ENCODE measurements around the gene OR52A1.

Gene OR52A1

DNA sequence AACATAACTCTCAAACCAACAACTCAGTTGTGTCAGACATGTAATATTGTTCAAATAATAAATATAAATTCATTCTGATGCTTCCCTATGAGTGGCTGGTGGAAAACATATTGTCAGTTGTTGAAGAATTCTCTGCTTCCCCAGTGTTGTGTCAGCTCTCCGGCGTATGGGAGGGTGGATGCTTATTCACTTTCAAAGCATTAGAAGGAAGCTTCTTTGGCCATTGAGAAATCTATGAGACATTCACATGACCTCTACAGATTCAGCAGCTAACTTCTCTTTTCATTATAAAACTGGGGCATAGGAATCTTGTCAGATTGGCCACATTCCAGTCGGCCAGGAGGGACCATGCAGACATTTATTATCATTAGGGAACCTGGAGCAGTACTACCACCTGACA is 43.0 kb upstream of the OR52A1 start:
- Histone ChIP-seq H4K91ac (ENCODE audit: low read depth, low read length, poor library complexity) (no peak overlapping the region), H3K4me2 (ENCODE audit: insufficient read depth, low read length, poor library complexity, severe bottlenecking) (no peak overlapping the region), H3K4me1 (ENCODE audit: control insufficient read depth in 2 of 2, insufficient read depth in 1 of 2, low read depth in 1 of 2, low read length in 2 of 2) (no peaks in the 10 kb centered on the region), H3K18ac (ENCODE audit: low read length) (no peak overlapping the region), H3K4ac (ENCODE audit: low read length) (no peak overlapping the region), H2BK15ac (ENCODE audit: low read length) (no peak overlapping the region), H3K23ac (ENCODE audit: low read depth, low read length, poor library complexity) (no peak overlapping the region), H3K27me3 (ENCODE audit: control insufficient read depth in 3 of 3, insufficient read depth in 3 of 3, low read depth in 1 of 3, low read length in 3 of 3) (no peaks in the 10 kb centered on the region), H3K4me3 (ENCODE audit: low read length in 2 of 2) (no peak overlapping the region), H3K79me1 (ENCODE audit: low read depth, low read length) (no peaks in the 10 kb centered on the region), H2BK5ac (ENCODE audit: low read length) (no peak overlapping the region), H3K9ac (ENCODE audit: low read depth, low read length, poor library complexity) (no peak overlapping the region), H4K8ac (ENCODE audit: low read depth, low read length) (no peak overlapping the region), H3K9me3 (replicated peaks in 1 of 2; ENCODE audit: control insufficient read depth in 2 of 2, insufficient read depth in 1 of 2, low read depth in 1 of 2, low read length in 2 of 2) (peaks cover 0 to under 1% of the 10 kb centered on the region in 2 donors), H3K27ac (replicated peaks; ENCODE audit: low read length) (no peak overlapping the region), H2BK120ac (ENCODE audit: low read depth, low read length) (no peak overlapping the region), H2AFZ (ENCODE audit: low read length) (no peak overlapping the region), H2AK5ac (ENCODE audit: low read depth, low read length) (no peak overlapping the region), H2BK12ac (ENCODE audit: low read length) (no peak overlapping the region), H3K36me3 (replicated peaks in 1 of 2; ENCODE audit: control insufficient read depth in 2 of 2, insufficient read depth in 2 of 2, low read length in 2 of 2) (no peaks in the 10 kb centered on the region), H3K14ac (ENCODE audit: low read length) (no peak overlapping the region)
- WGBS, 2 donors (ENCODE audit: extremely low coverage in 2 of 2, insufficient read length in 2 of 2, insufficient replicate concordance in 1 of 2) = no CpG with 5 or more reads among the region's 3 CpGs
- DNase-seq (ENCODE audit: low spot score) = no peak

- Histone ChIP-seq H3K9me3 (replicated peaks in 1 of 2; ENCODE audit: control insufficient read depth in 2 of 2, insufficient read depth in 1 of 2, low read depth in 1 of 2, low read length in 2 of 2) (peaks cover 0 to 1% of the 10 kb centered on the region in 2 donors), H3K4me1 (ENCODE audit: control insufficient read depth in 2 of 2, insufficient read depth in 1 of 2, low read depth in 1 of 2, low read length in 2 of 2) (no peaks in the 10 kb centered on the region), H2BK12ac (ENCODE audit: low read length) (no peak overlapping the region), H3K14ac (ENCODE audit: low read length) (no peak overlapping the region), H3K4me2 (ENCODE audit: insufficient read depth, low read length, poor library complexity, severe bottlenecking) (no peak overlapping the region), H2AFZ (ENCODE audit: low read length) (no peak overlapping the region), H3K18ac (ENCODE audit: low read length) (no peak overlapping the region), H2BK15ac (ENCODE audit: low read length) (no peak overlapping the region), H3K27me3 (ENCODE audit: control insufficient read depth in 3 of 3, insufficient read depth in 3 of 3, low read depth in 1 of 3, low read length in 3 of 3) (no peaks in the 10 kb centered on the region), H2BK120ac (ENCODE audit: low read depth, low read length) (no peak overlapping the region), H4K91ac (ENCODE audit: low read depth, low read length, poor library complexity) (no peak overlapping the region), H4K8ac (ENCODE audit: low read depth, low read length) (no peak overlapping the region), H3K23ac (ENCODE audit: low read depth, low read length, poor library complexity) (no peak overlapping the region), H2AK5ac (ENCODE audit: low read depth, low read length) (no peak overlapping the region), H3K27ac (replicated peaks; ENCODE audit: low read length) (no peak overlapping the region), H2BK5ac (ENCODE audit: low read length) (no peak overlapping the region), H3K9ac (ENCODE audit: low read depth, low read length, poor library complexity) (no peak overlapping the region), H3K4me3 (ENCODE audit: low read length in 2 of 2) (no peak overlapping the region), H3K36me3 (replicated peaks in 1 of 2; ENCODE audit: control insufficient read depth in 2 of 2, insufficient read depth in 2 of 2, low read length in 2 of 2) (no peaks in the 10 kb centered on the region), H3K79me1 (ENCODE audit: low read depth, low read length) (no peaks in the 10 kb centered on the region), H3K4ac (ENCODE audit: low read length) (no peak overlapping the region)
- no CpG with 5 or more reads among the region's 3 CpGs for WGBS, 2 donors (ENCODE audit: extremely low coverage in 2 of 2, insufficient read length in 2 of 2, insufficient replicate concordance in 1 of 2)
- DNase-seq (ENCODE audit: low spot score) = no peak
Measured at GRCh38 chr11:5196731-5197130, 42.2 kb upstream of the OR52A1 start.

GRCh38 chr11:5196067-5196466 is 41.5 kb upstream of the OR52A1 start:
- no peak overlapping the region for H2AFZ ChIP-seq (ENCODE audit: low read length)
- H2BK12ac ChIP-seq (ENCODE audit: low read length) = no peak overlapping the region
- no peak overlapping the region for H2BK120ac ChIP-seq (ENCODE audit: low read depth, low read length)
- H4K91ac ChIP-seq (ENCODE audit: low read depth, low read length, poor library complexity) = no peak overlapping the region
- no peak overlapping the region for H3K9ac ChIP-seq (ENCODE audit: low read depth, low read length, poor library complexity)
- H4K8ac ChIP-seq (ENCODE audit: low read depth, low read length) = no peak overlapping the region
- no peak overlapping the region for H3K23ac ChIP-seq (ENCODE audit: low read depth, low read length, poor library complexity)
- H3K27me3 ChIP-seq (ENCODE audit: control insufficient read depth in 3 of 3, insufficient read depth in 3 of 3, low read depth in 1 of 3, low read length in 3 of 3) = no peaks in the 10 kb centered on the region
- H3K18ac ChIP-seq (ENCODE audit: low read length) = no peak overlapping the region
- no peak overlapping the region for H2AK5ac ChIP-seq (ENCODE audit: low read depth, low read length)
- H3K79me1 ChIP-seq (ENCODE audit: low read depth, low read length) = no peaks in the 10 kb centered on the region
- H3K4me2 ChIP-seq (ENCODE audit: insufficient read depth, low read length, poor library complexity, severe bottlenecking) = no peak overlapping the region
- peaks cover 0 to 1% of the 10 kb centered on the region in 2 donors for H3K9me3 ChIP-seq (replicated peaks in 1 of 2; ENCODE audit: control insufficient read depth in 2 of 2, insufficient read depth in 1 of 2, low read depth in 1 of 2, low read length in 2 of 2)
- no peak overlapping the region for H3K4me3 ChIP-seq (ENCODE audit: low read length in 2 of 2)
- H3K4ac ChIP-seq (ENCODE audit: low read length) = no peak overlapping the region
- H3K14ac ChIP-seq (ENCODE audit: low read length) = no peak overlapping the region
- no peak overlapping the region for H2BK15ac ChIP-seq (ENCODE audit: low read length)
- DNase-seq (ENCODE audit: low spot score) = no peak
- H2BK5ac ChIP-seq (ENCODE audit: low read length) = no peak overlapping the region
- WGBS, 2 donors (ENCODE audit: extremely low coverage in 2 of 2, insufficient read length in 2 of 2, insufficient replicate concordance in 1 of 2) = no CpG with 5 or more reads among the region's 5 CpGs
- no peaks in the 10 kb centered on the region for H3K4me1 ChIP-seq (ENCODE audit: control insufficient read depth in 2 of 2, insufficient read depth in 1 of 2, low read depth in 1 of 2, low read length in 2 of 2)
- H3K36me3 ChIP-seq (replicated peaks in 1 of 2; ENCODE audit: control insufficient read depth in 2 of 2, insufficient read depth in 2 of 2, low read length in 2 of 2) = no peaks in the 10 kb centered on the region
- no peak overlapping the region for H3K27ac ChIP-seq (replicated peaks; ENCODE audit: low read length)

- no peak overlapping the region for H3K4me3 ChIP-seq (ENCODE audit: low read length in 2 of 2)
- H3K27me3 ChIP-seq (ENCODE audit: control insufficient read depth in 3 of 3, insufficient read depth in 3 of 3, low read depth in 1 of 3, low read length in 3 of 3) = no peaks in the 10 kb centered on the region
- H3K4me1 ChIP-seq (ENCODE audit: control insufficient read depth in 2 of 2, insufficient read depth in 1 of 2, low read depth in 1 of 2, low read length in 2 of 2) = no peaks in the 10 kb centered on the region
- H4K8ac ChIP-seq (ENCODE audit: low read depth, low read length) = no peak overlapping the region
- no peak overlapping the region for H2BK15ac ChIP-seq (ENCODE audit: low read length)
- no peak overlapping the region for H3K27ac ChIP-seq (replicated peaks; ENCODE audit: low read length)
- H3K18ac ChIP-seq (ENCODE audit: low read length) = no peak overlapping the region
- H3K4ac ChIP-seq (ENCODE audit: low read length) = no peak overlapping the region
- H3K36me3 ChIP-seq (replicated peaks in 1 of 2; ENCODE audit: control insufficient read depth in 2 of 2, insufficient read depth in 2 of 2, low read length in 2 of 2) = no peaks in the 10 kb centered on the region
- no peak overlapping the region for H2BK120ac ChIP-seq (ENCODE audit: low read depth, low read length)
- H2AFZ ChIP-seq (ENCODE audit: low read length) = no peak overlapping the region
- H2BK12ac ChIP-seq (ENCODE audit: low read length) = no peak overlapping the region
- H2BK5ac ChIP-seq (ENCODE audit: low read length) = no peak overlapping the region
- H3K23ac ChIP-seq (ENCODE audit: low read depth, low read length, poor library complexity) = no peak overlapping the region
- peaks cover 0 to 1% of the 10 kb centered on the region in 2 donors for H3K9me3 ChIP-seq (replicated peaks in 1 of 2; ENCODE audit: control insufficient read depth in 2 of 2, insufficient read depth in 1 of 2, low read depth in 1 of 2, low read length in 2 of 2)
- H3K14ac ChIP-seq (ENCODE audit: low read length) = no peak overlapping the region
- no peak for DNase-seq (ENCODE audit: low spot score)
- WGBS, 2 donors (ENCODE audit: extremely low coverage in 2 of 2, insufficient read length in 2 of 2, insufficient replicate concordance in 1 of 2) = no CpG with 5 or more reads among the region's 1 CpG
- no peak overlapping the region for H2AK5ac ChIP-seq (ENCODE audit: low read depth, low read length)
- no peak overlapping the region for H3K4me2 ChIP-seq (ENCODE audit: insufficient read depth, low read length, poor library complexity, severe bottlenecking)
- H3K79me1 ChIP-seq (ENCODE audit: low read depth, low read length) = no peaks in the 10 kb centered on the region
- no peak overlapping the region for H3K9ac ChIP-seq (ENCODE audit: low read depth, low read length, poor library complexity)
- H4K91ac ChIP-seq (ENCODE audit: low read depth, low read length, poor library complexity) = no peak overlapping the region
Measured at GRCh38 chr11:5192738-5193137, 38.2 kb upstream of the OR52A1 start.

Measured in neuronal stem cell (in vitro differentiated cells).